K562 (cell line): ENCODE measurements around the gene CBFA2T2. TPM values are rescaled to one million over a fixed set of nuclear protein-coding genes. Genes with fewer than 3 reads are reported as not detected.

Experiments used
- CSDE1 ChIP-seq, 2 experiments: fragments of 450-650 bp; IDR thresholded peaks; 2 replicates each; pipeline ENCODE4 v1.6.1; 2016; ENCODE audit warnings: mild to moderate bottlenecking in 1 of 2
- CTBP1 ChIP-seq: fragments of 450-650 bp; IDR thresholded peaks from 2 replicates; pipeline ENCODE4 v1.6.1; 2016; ENCODE audit warnings: borderline replicate concordance
- HDAC1 ChIP-seq, 2 experiments: fragments of 450-650 bp; IDR thresholded peaks; 2 replicates each; pipeline ENCODE4 v1.6.1; 2016 to 2017; ENCODE audit warnings: inconsistent platforms in 1 of 2, mild to moderate bottlenecking in 1 of 2, moderate library complexity in 1 of 2
- NFE2L1 ChIP-seq: fragments of 450-650 bp; IDR thresholded peaks from 2 replicates; pipeline ENCODE4 v1.6.1; 2016; ENCODE audit warnings: missing genetic modification characterization, low read depth, mild to moderate bottlenecking, missing compliant biosample characterization, moderate library complexity, borderline replicate concordance
- NFIC ChIP-seq: fragments of 450-650 bp; IDR thresholded peaks from 2 replicates; pipeline ENCODE4 v1.6.1; 2017; ENCODE audit warnings: mild to moderate bottlenecking, inconsistent platforms
- NRF1 ChIP-seq, 2 experiments: fragments of 450-650 bp; IDR thresholded peaks in 1 of 2; conservative IDR thresholded peaks in 1 of 2; 2 replicates each; pipeline ENCODE4 v1.6.1; 2014; ENCODE audit warnings: mild to moderate bottlenecking in 2 of 2
- SPI1 ChIP-seq: IDR thresholded peaks from 2 replicates; pipeline ENCODE4 v1.6.1; 2011; ENCODE audit warnings: low read depth, low read length, control low read depth, borderline replicate concordance
- TOE1 ChIP-seq, 2 experiments: fragments of 450-650 bp in 1 of 2; sonication (generic) in 1 of 2; formaldehyde crosslinking in 1 of 2; IDR thresholded peaks; 2 replicates each; pipeline versions ENCODE4 v1.7.1 to v1.8.0; 2016 to 2022; ENCODE audit warnings: borderline replicate concordance in 2 of 2, mild to moderate bottlenecking in 2 of 2, antibody characterized with exemption in 1 of 2, inconsistent platforms in 1 of 2, low read depth in 1 of 2, missing genetic modification reagents in 1 of 2, moderate library complexity in 1 of 2
- ZBTB49 ChIP-seq: sonication (generic); formaldehyde crosslinking; IDR thresholded peaks from 2 replicates; pipeline ENCODE4 v1.8.0; 2022; ENCODE audit warnings: missing genetic modification reagents, mild to moderate bottlenecking, borderline replicate concordance
- ZBTB7A ChIP-seq: IDR thresholded peaks from 2 replicates; pipeline ENCODE4 v1.6.1; 2011; ENCODE audit warnings: low read depth, mild to moderate bottlenecking, low read length, moderate library complexity, borderline replicate concordance; ENCODE audit not compliant: control insufficient read depth
- ZNF77 ChIP-seq: fragments of 250-450 bp; sonication (Bioruptor Pico); IDR thresholded peaks from 2 replicates; pipeline ENCODE4 v1.5.0; 2020
- polyA plus RNA-seq, 8 experiments: library from polyadenylated mRNA; depleted of rRNA in 4 of 8; stranded (reverse) in 5 of 8; unstranded in 3 of 8; fragments of >200 nt; fragmentation: Nextera tagmentation in 2 of 8; fragmentation: Illumina TruSeq in 1 of 8; extraction: Ambion mirVana in 2 of 8; extraction: Trizol in 1 of 8; gene quantifications; 2 replicates each; pipeline versions ENCODE4 v1.2.1 to v1.2.3, GENCODE V29; 2011 to 2014; ENCODE audit warnings: inconsistent platforms in 1 of 8, missing spikeins in 1 of 8
- total RNA-seq, 7 experiments: library from RNA; depleted of rRNA in 6 of 7; stranded (reverse); fragments of >200 nt in 6 of 7; fragmentation: Illumina TruSeq in 2 of 7; extraction: Trizol in 2 of 7; gene quantifications; 2 replicates each; pipeline versions ENCODE4 v1.2.1 to v1.2.3, GENCODE V29; 2011 to 2021; ENCODE audit warnings: low replicate concordance in 1 of 7
- TF ChIP-seq, protein P1 (sequence below): sonication (generic); formaldehyde crosslinking; IDR thresholded peaks from 2 replicates; pipeline ENCODE4 v1.8.0; 2022; ENCODE audit warnings: mild to moderate bottlenecking, missing genetic modification reagents
- TF ChIP-seq, protein P2 (sequence below): sonication (generic); formaldehyde crosslinking; IDR thresholded peaks from 2 replicates; pipeline ENCODE4 v1.9.0; 2022; ENCODE audit warnings: mild to moderate bottlenecking, missing genetic modification reagents
- TF ChIP-seq, protein P3 (sequence below): fragments of 450-650 bp; formaldehyde crosslinking; IDR thresholded peaks from 2 replicates; pipeline ENCODE4 v1.4.0; 2020; ENCODE audit warnings: mild to moderate bottlenecking, mixed read lengths
- TF ChIP-seq, protein P4 (sequence below): sonication (generic); formaldehyde crosslinking; IDR thresholded peaks from 2 replicates; pipeline ENCODE4 v1.8.1; 2023; ENCODE audit warnings: mild to moderate bottlenecking, missing genetic modification reagents
- TF ChIP-seq, protein P5 (sequence below), 2 experiments: IDR thresholded peaks; 2 replicates each; pipeline ENCODE4 v1.6.1; 2011; ENCODE audit warnings: borderline replicate concordance in 1 of 2, control low read depth in 1 of 2, low read depth in 1 of 2, low read length in 1 of 2, mild to moderate bottlenecking in 1 of 2, mixed read lengths in 1 of 2, moderate library complexity in 1 of 2; ENCODE audit not compliant: insufficient read depth in 1 of 2, insufficient read length in 1 of 2, poor library complexity in 1 of 2, severe bottlenecking in 1 of 2; ENCODE audit errors: extremely low read depth in 1 of 2

CBFA2T2 gene
- total and polyA plus RNA-seq, 9 of the 15 experiments (the other 6 are each of a cell fraction or from before 2014, with no cell fraction given), result 0.27 to 9.6 (median 5.8) TPM

- TF ChIP-seq, protein P1, sequence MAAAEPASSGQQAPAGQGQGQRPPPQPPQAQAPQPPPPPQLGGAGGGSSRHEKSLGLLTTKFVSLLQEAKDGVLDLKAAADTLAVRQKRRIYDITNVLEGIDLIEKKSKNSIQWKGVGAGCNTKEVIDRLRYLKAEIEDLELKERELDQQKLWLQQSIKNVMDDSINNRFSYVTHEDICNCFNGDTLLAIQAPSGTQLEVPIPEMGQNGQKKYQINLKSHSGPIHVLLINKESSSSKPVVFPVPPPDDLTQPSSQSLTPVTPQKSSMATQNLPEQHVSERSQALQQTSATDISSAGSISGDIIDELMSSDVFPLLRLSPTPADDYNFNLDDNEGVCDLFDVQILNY (CRISPR knock-in tag), result 0 out of 2 replicates have a peak, but pooled peaks have one; percentile 52
- TF ChIP-seq, protein P2, sequence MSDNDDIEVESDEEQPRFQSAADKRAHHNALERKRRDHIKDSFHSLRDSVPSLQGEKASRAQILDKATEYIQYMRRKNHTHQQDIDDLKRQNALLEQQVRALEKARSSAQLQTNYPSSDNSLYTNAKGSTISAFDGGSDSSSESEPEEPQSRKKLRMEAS, result peak; percentile 44; the same call in 1 of the 2 replicates
- no peak for TF ChIP-seq ZNF77 (CRISPR knock-in tag)
- no peak for TF ChIP-seq SPI1
- TF ChIP-seq NFE2L1, result no peak
- TF ChIP-seq TOE1 (IDR thresholded peaks at IDR 0.05; ENCODE audit: borderline replicate concordance), result no peak
- TF ChIP-seq TOE1 (CRISPR knock-in tag; IDR thresholded peaks at IDR 0.05; ENCODE audit: borderline replicate concordance, low read depth), result 0 out of 2 replicates have a peak, but pooled peaks have one; percentile 45
- TF ChIP-seq, protein P3, sequence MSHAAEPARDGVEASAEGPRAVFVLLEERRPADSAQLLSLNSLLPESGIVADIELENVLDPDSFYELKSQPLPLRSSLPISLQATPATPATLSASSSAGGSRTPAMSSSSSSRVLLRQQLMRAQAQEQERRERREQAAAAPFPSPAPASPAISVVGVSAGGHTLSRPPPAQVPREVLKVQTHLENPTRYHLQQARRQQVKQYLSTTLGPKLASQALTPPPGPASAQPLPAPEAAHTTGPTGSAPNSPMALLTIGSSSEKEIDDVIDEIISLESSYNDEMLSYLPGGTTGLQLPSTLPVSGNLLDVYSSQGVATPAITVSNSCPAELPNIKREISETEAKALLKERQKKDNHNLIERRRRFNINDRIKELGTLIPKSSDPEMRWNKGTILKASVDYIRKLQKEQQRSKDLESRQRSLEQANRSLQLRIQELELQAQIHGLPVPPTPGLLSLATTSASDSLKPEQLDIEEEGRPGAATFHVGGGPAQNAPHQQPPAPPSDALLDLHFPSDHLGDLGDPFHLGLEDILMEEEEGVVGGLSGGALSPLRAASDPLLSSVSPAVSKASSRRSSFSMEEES (CRISPR knock-in tag), result no peak
- no peak for TF ChIP-seq CSDE1 (IDR thresholded peaks at IDR 0.05)
- TF ChIP-seq NRF1 (conservative IDR thresholded peaks at IDR 0.05 in 1 of 2, IDR thresholded peaks at IDR 0.05 in 1 of 2), result peak; percentile 71 to 75; a peak in 3 of 4 replicates
- TF ChIP-seq, protein P4, sequence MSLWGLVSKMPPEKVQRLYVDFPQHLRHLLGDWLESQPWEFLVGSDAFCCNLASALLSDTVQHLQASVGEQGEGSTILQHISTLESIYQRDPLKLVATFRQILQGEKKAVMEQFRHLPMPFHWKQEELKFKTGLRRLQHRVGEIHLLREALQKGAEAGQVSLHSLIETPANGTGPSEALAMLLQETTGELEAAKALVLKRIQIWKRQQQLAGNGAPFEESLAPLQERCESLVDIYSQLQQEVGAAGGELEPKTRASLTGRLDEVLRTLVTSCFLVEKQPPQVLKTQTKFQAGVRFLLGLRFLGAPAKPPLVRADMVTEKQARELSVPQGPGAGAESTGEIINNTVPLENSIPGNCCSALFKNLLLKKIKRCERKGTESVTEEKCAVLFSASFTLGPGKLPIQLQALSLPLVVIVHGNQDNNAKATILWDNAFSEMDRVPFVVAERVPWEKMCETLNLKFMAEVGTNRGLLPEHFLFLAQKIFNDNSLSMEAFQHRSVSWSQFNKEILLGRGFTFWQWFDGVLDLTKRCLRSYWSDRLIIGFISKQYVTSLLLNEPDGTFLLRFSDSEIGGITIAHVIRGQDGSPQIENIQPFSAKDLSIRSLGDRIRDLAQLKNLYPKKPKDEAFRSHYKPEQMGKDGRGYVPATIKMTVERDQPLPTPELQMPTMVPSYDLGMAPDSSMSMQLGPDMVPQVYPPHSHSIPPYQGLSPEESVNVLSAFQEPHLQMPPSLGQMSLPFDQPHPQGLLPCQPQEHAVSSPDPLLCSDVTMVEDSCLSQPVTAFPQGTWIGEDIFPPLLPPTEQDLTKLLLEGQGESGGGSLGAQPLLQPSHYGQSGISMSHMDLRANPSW, result no peak
- peak; percentile 27; the same call in 1 of the 2 replicates for TF ChIP-seq ZBTB7A
- TF ChIP-seq HDAC1 (IDR thresholded peaks at IDR 0.05), result peak in 1 of 2 experiments; percentile 47; a peak in 1 of 4 replicates
- TF ChIP-seq CTBP1, result peak; percentile 31; the same call in 1 of the 2 replicates
- peak; percentile 17; the same call in 1 of the 2 replicates for TF ChIP-seq NFIC
- TF ChIP-seq, protein P5, sequence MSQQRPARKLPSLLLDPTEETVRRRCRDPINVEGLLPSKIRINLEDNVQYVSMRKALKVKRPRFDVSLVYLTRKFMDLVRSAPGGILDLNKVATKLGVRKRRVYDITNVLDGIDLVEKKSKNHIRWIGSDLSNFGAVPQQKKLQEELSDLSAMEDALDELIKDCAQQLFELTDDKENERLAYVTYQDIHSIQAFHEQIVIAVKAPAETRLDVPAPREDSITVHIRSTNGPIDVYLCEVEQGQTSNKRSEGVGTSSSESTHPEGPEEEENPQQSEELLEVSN (IDR thresholded peaks at IDR 0.05; ENCODE audit: borderline replicate concordance in 1 of 2, extremely low read depth in 1 of 2, insufficient read depth in 1 of 2, insufficient read length in 1 of 2, low read depth in 1 of 2, low read length in 1 of 2, poor library complexity in 1 of 2, severe bottlenecking in 1 of 2), result peak in 1 of 2 experiments; percentile 79
- TF ChIP-seq ZBTB49, result no peak
Observed at GRCh38 chr20:33443006-33443511, 46.8 kb upstream of the CBFA2T2 start (continued).
